GM20431 (cell line): ENCODE measurements around the gene CBL.
"Not testable (repeated sequence)": the region's sequence is repeated elsewhere in the genome, so short reads cannot be mapped to it uniquely, and the experiment has no call there.

ENCODE experiments used
- in situ Hi-C: fragments of 300-500 bp; cut with MseI, MboI; formaldehyde crosslinking; loops from one replicate; pipeline ENCODE4 v1.15.0; 2020; ENCODE audit warnings: low sequenced_read_pairs; ENCODE audit not compliant: unreplicated experiment

CBL gene

DNA sequence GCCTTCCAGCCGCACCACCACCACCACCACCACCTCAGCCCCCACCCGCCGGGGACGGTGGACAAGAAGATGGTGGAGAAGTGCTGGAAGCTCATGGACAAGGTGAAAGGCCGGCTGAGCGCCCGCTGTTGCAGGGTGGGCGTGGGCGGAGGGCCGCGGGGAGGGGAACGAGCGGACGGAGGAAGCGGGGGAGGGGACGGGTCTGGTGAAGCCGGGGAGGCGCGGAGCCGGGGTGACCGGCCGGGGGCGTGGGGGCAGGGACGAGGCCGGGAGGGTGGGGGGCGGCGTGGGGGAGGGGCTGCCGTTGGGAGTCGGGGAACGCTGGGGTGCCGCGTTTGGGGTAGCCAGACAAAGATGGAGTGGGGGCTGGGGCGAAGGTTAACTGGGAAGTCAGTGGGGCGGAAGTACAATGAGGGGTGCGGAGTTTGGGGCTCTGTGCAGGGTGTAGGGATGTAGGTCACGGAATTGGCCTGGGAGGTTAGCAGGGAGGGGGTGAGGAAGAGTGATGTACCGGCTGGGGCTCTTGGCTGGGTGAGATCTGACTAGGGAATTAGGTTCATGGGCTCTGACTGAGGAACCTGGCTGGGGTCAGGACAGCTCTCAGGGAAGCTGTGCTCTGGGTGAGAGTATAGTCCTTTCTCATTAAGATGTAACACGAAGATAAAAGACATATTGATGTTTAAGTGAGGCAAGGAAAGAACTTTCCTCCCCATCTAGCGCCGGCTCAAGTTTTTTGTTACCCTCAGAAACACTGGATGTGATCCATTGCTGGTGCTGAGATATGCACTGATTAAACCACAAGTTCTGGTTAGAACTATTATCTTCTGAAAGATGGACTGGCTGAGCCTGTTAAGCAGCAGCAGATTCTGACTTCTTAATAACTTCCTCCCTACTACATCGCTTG is 624 bp downstream of the CBL start:
- in situ Hi-C loops = no loop called here

DNA sequence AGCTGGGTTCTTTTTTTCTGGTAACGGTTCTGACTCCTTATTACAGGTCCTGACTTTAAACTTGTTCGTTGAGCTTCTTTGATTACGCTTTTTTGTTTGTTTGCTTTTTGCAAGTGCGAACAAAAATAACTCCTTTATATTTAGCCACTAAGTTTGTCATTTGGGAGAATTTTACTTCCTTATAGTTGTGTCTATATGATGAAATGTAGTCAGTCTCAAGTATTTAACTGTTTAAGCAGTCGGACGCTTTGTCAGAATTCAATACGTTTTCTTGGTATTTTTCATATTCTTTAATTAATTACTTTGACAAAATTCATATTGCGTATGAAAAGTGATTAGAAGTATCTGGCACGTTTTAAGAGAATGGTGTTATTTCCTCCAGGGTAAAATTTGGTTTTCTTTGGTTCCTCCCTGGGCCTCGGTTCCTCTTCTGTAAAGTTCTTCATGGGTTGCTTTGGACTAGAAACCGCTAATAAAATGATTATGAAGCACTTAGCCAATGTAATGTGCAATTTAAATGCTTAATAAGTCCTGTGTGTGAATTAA is 1.3 kb downstream of the CBL start:
- in situ Hi-C loops = no loop called here

DNA sequence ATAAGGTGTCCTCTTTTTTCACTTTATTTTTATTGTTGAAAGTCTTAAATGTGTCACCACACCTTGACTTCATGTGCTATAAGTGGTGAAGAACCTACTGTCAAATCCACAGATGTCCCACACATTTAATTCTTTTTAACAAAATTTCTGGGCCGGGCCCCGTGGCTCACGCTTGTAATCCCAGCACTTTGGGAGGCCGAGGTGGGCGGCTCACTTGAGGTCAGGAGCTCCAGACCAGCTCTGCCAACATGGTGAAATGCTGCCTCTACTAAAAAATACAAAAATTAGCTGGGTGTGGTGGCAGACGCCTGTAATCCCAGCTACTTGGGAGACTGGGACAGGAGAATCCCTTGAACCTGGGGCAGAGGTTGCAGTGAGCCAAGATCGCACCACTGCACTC is 3.0 kb downstream of the CBL start:
- in situ Hi-C loops = no loop called here

DNA sequence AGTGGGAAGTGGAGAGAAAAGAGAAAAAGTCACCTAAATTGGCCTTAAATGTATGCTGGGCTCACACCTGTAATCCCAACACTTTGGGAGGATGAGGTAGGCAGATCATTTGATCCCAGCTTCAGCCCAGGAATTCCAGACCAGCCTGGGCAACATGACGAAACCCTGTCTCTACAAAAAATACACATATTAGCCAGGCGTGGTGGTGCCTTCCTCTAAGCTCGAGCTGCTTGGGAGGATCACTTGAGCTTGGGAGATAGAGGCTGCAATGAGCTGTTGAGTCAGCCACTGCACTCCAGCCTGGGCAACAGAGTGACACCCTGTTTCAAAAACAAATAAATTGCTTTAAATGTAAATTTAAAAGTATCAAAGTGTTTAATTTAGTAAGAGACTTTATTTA is 3.9 kb downstream of the CBL start:
- in situ Hi-C loops = no loop called here

DNA sequence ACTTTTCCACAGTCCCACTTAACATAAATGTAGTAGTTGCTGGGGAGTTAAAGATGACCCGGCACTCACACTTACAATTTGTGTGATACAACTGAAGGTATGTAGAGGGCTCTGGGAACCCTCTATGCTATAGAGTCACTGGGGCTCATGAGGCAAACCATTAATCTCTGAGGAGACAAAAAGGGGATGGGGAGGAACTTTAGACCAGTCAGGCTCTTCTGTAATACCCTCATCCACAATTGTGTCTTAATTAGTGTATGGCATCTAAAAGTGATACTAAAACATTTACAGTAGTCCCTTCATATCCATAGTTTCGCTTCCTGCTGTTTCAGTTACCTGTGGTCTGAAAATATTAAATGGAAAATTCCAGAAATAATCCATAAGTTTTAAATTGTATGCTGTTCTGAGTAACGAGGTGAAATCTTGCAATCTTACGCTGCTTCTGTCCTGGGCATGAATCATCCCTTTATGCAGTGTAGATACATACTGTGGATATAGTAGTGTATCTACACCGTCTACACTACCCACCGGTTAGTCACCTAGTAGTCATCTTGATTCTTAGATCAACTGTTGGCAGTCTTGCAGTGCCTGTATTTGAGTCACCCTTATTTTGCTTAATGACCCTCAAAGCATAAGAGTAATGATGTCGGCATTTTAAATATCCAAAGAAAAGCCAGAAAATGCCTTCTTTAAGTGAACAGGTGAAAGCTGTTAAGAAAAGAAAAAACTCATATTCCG is 12.2 kb downstream of the CBL start:
- in situ Hi-C loops = no loop called here

DNA sequence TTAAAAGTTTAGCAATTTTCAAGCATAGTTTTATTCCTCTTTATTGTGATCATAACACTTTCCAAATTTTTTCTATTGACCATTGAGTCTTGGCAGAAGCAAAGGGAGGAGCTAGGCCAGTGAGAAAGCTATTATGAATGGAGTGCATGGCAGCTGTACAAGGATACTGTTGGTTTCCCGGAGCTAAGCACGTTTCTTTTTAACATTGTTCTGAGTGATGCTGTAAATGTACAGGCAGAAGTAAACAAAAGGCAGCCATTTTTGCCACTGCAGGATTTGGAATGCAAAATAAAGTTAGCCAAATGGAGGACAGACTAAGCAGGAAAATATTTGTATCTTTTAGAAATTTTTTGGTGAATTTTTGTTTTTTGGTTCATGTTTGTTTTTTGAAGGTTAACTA is 16.2 kb downstream of the CBL start:
- in situ Hi-C loops = no loop called here

DNA sequence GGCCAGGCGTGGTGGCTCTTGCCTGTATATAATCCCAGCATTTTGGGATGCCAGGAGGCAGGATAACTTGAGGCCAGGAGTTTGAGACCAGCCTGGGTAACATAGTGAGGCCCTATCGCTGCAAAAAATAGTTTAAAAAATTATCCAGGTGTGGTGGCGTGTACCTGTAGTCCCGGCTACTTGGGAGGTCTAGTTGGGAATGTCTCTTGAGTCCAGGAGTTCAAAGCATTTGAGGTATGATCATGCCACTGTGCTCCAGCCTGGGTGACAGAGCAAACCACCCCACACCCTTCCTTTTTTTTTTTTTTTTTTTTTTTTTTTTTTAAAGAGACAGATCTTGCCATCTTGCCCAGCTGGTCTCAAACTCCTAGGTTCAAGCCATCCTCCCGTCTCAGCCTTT is 16.8 kb downstream of the CBL start:
- in situ Hi-C loops = no loop called here

DNA sequence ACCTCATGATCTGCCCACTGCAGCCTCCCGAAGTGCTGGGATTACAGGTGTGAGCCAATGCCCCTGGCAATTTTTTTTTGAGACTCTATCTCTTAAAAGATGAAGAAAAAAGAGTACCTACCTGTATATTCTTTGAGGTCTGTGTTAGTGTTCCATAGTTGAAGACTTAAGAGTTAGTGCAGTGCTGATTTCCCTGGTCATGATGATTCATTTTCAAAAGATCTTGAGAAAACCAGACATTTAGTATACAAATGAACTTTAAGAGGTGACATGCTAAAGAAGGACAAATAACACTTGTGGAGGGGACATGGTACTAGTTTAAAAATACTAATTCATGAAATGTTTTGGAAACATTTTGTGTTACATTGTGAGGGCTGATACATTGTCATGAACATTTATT is 17.7 kb downstream of the CBL start:
- in situ Hi-C loops = no loop called here

DNA sequence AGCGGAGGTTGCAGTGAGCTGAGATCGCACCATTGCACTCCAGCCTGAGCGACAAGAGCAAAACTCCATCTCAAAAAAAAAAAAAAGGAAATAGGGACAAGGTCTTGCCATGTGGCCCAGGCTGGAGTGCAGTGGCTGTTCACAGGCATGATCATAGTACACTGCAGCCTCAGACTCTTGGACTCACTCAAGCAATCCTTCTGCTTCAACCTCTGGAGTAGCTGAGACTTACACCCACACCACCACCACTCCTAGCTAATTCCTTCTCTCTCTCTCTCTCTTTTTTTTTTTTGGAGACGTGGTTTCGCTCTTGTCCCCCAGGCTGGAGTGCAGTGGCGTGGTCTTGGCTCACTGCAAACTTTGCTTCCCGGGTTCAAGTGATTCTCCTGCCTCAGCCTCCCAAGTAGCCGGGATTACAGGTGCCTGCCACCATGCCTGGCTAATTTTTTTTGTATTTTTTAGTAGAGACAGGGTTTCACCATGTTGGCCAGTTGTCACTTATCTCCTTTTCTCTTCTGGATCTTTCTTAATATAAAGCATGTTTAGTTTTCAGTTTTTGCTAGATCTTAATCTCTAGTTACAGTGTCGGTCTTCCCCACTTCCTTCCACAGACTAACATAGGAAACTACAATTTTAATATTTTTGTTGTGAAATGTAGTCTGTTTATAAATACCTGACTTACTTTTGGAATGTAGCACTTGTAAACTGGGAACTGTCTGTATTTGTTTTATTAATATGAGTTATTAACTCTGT is 22.6 kb downstream of the CBL start:
- in situ Hi-C loops = not testable (repeated sequence)

DNA sequence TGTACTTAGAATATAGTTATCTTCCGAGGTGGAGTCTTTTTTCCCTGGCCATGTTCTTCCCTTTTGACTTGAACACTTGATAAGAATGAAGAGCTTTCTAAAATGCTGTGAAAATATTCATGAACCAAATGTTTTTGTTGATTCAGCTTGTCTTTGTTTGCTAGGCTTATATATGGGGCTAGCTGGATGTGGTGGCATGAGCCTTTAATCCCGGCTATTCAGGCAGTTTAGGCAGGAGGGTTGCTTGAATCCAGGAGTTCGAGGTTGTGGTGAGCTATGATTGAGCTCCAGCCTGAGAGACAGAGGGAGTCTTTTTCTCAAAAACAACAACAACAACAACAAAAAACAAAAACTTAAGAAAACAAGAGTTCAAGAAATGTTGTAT is 23.1 kb downstream of the CBL start:
- in situ Hi-C loops = no loop called here

DNA sequence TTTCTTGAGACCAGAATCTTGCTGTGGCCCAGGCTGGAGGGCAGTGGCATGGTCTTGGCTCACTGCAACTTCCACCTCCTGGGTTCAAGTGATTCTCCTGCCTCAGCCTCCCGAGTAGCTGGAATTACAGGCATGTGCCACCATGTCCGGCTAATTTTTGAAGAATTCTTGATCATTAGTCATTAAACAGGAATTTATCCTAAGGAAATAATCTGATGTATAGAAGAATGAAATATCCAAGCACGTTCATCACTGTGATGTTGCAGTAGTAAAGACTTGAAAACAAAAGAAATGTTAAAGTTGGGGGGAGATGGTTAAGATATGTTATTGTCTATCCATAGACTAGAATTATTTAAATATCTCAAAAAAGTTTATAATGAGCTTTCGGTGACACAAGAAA is 23.6 kb downstream of the CBL start:
- in situ Hi-C loops = no loop called here

DNA sequence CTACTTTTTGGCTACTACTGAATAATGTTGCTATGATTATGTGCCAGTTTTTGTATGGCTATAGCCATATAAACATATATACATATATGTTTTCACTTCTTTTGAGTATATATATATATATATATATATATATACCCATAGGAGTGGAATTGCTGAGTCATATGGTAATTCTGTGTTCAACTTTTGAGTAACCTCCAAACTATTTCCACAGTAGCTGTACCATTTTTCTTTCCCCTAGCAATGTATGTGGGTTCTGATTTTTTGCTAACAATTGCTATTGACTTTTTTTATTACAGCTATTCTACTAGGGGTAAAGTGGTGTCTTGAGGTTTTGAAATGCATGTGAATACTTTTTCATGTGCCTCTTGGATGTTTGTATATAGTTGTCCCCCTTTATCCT is 30.4 kb downstream of the CBL start:
- in situ Hi-C loops = no loop called here

DNA sequence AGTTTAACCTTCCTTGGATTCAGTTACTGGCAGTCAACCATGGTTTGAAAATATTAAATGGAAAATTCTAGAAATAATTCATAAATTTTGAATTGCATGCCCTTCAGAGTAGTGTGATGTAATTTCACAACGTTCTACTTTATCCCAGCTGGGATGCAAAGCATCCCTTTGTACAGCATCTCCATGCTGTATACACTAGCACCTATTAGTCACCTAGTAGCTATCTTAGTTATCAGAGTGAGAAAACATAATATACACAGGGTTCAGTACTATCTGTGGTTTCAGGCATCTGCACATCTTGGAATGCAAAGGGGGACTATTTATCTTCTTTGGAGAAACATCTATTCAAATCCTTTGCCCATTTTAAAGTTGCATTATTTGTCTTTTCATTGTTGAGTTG is 30.8 kb downstream of the CBL start:
- in situ Hi-C loops = no loop called here

DNA sequence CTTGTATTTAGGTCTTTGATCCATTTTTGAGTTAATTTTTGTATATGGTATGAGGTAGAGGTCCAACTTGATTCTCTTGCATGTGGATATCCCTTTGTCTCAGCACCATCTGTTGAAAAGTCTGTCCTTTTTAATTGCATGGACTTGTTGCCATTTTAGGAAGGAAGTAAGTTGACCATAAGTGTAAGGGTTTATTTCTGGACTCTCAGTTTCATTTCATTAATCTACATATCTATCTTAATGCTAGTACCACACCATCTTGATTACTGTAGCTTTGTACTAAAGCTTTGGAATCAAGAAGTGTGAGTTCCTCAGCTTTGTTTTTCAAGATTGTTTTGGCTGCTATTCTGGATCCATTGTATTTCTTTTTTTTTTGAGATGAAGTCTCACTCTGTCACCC is 31.4 kb downstream of the CBL start:
- in situ Hi-C loops = no loop called here

DNA sequence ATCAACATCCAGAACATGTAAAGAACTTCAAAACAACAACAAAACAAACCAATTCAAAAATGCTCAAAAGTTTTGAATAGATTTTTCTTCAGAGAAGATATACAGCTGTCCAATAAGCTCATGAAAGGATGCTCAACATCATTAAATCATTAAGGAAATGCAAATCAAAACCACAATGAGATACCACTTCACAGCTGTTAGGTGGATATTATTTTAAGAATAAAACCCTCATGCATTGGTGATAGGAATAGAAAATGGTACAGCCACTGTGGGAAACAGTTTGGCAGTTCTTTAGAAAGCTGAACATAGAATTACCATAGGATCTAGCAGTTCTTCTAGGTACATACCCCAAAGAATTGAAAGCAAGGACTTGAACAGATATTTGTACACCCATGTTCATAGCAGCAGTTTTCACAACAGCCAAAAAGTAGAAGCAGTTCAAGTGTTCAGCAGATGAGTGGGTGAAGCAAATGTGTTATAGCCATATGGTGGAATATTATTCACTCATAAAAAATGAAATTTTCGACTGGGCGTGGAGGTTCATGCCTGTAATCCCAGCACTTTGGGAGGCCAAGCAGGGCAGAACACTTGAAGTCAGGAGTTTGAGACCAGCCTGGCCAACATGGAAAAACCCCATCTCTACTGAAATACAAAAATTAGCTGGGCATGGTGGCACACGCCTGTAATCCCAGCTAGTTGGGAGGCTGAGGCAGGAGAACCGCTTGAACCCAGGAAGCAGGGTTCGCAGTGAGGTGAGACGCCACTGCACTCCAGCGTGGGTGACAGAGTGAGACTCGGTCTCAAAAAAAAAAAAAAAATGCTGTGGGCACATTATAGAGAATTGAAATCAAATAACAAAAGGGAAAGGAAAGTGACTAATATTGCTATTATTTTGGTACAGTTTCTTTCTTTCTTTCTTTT is 42.9 kb downstream of the CBL start:
- in situ Hi-C loops = no loop called here

DNA sequence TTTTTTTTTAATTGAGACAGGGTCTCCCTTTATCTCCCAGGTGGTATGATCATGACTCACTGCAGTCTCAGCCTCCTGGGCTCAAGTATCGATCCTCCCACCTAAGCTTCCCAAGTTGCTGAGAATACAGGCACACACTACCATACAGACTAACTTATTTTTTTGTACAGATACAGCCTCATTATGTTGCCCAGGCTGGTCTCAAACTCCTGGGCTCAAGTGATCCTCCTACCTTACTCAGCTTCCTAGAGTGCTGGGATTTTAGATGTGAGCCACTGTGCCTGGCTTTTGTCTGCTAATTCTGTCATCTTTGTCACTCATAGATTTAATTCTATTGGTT is 43.5 kb downstream of the CBL start:
- in situ Hi-C loops = no loop called here

DNA sequence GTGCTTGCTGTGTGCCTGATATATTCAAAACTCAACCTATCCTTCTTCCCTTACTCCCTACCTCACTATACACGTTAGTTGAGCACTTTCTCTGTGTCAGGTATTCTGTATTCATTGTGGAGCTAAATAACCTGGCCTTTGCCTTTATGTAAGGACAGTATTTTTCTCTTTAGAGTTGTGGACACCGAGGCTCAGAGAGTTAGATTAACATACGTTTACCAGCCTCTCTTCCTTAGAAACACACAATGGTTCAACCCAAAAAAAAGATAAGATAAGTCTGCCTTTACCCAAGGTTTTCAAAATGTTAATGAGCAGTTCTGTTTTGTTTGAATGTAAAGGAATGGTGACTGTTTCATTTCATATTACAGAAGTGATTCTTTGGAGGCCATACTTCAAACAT is 45.0 kb downstream of the CBL start:
- in situ Hi-C loops = no loop called here

DNA sequence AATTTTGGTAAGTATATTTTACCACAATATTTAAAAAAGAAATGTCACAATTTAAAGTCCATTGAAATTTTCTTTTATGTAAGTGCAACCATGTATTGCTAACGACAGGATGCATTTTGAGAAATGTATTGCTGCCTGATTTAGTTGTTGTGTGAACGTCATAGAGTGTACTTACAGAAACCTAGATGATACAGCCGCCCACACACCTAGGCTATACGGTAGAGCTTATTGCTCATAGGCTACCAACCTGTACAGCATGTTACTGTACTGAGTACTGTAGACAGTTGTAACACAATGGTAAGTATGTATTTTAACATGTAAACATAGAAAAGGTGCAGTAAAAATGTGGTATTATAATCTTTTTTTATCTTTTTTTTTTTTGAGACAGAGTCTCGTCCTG is 48.1 kb downstream of the CBL start:
- in situ Hi-C loops = no loop called here

DNA sequence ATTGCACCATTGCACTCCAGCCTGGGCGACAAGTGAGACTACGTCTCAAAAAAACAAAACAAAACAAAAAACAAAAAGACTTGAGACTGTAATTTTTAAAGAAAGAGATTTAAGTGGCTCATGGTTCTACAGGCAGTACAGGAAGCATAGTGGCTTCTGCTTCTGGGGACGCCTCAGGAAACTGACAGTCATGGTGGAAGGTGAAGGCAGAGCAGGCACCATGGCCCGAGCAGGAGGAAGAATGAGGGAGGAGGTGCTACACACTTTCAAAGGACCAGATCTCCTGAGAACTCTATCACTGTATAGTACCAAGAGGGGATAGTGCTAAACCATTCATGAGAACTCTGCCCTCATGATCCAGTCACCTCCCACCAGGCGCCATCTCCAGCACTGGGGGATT is 52.0 kb downstream of the CBL start:
- in situ Hi-C loops = no loop called here

DNA sequence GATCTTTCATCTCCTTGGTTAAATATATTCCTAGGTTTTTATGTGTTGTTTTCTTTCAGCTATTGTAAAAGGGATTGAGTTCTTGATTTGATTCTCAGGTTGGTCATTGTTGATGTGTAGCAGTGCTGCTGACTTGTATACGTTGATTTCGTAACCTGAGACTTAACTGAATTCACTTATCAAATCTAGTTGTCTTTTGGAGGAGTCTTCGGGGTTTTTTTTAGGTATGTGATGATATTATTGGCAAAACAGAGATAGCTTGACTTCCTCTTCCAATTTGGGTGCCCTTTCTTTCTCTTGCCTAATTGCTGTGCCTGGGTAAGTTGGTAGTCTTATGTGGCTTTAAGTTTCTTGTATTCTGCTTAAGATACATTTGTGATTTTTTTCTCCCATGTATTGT is 52.8 kb downstream of the CBL start:
- in situ Hi-C loops = no loop called here
